HepG2 (cell line): ENCODE results near the gene CTSO. TPM values are rescaled to one million over a fixed set of nuclear protein-coding genes. Genes with fewer than 3 reads are reported as not detected.

Experiments used
- ATAC-seq: fragments of 200-7000 bp; cut with Tn5 transposase; 3 replicates; pipeline ENCODE4 v1.9.1; 2020; ENCODE audit warnings: mild to moderate bottlenecking, moderate library complexity
- BruUV-seq: library from RNA; stranded (reverse); fragments of 400-500 nt; replicated peaks from 2 replicates; lab custom pipeline; 2021; lab: Mats Ljungman, UMichigan
- CTCF ChIA-PET: fragments of 300-600 bp; formaldehyde crosslinking; extraction: SDS; loops from one replicate; lab custom pipeline; 2021; ENCODE audit warnings: low total read pairs, inconsistent platforms, low intra/inter-chr PET ratio; lab: Yijun Ruan, JAX
- POLR2A ChIA-PET: fragments of 350-600 bp; sonication (Branson Sonifier 250); formaldehyde crosslinking; loops from one replicate; lab custom pipeline; 2020; ENCODE audit warnings: antibody characterized with exemption, inconsistent platforms; lab: Yijun Ruan, JAX
- DNase-seq: peaks from one replicate; pipeline ENCODE4 v3.0.0-alpha.2; 2015; ENCODE audit warnings: low spot score
- FAIRE-seq: peaks from 3 replicates; lab custom pipeline; 2011; peaks lifted over from hg19 to GRCh38; lab: Jason Lieb, UNC
- H2AFZ ChIP-seq: one replicate; pipeline ENCODE4 v1.6.1; 2011; ENCODE audit warnings: low read length, inconsistent platforms
- H3K27ac ChIP-seq: fragments of 300-600 bp; 3 replicates; pipeline ENCODE4 v1.8.0; 2011; ENCODE audit warnings: mixed run types, mild to moderate bottlenecking, mixed read lengths, low read length, inconsistent platforms; ENCODE audit not compliant: insufficient read depth; ENCODE audit errors: extremely low read length
- H3K27me3 ChIP-seq, 2 experiments: fragments of 200-600 bp in 1 of 2; 2 replicates in 1 of 2; 3 replicates in 1 of 2; pipeline versions ENCODE4 v1.6.0 to v1.8.0; 2011; ENCODE audit warnings: low read length in 2 of 2, mild to moderate bottlenecking in 2 of 2, moderate library complexity in 2 of 2, inconsistent platforms in 1 of 2; ENCODE audit not compliant: insufficient read depth in 2 of 2, control insufficient read depth in 1 of 2
- H3K36me3 ChIP-seq, 2 experiments: fragments of 200-600 bp in 1 of 2; replicated peaks in 1 of 2; 2 replicates in 1 of 2; 3 replicates in 1 of 2; pipeline versions ENCODE4 v1.5.1 to v1.8.0; 2011; ENCODE audit warnings: low read length in 2 of 2, inconsistent platforms in 1 of 2; ENCODE audit not compliant: insufficient read depth in 2 of 2, control insufficient read depth in 1 of 2
- H3K4me1 ChIP-seq: 2 replicates; pipeline ENCODE4 v1.5.1; 2012; ENCODE audit warnings: low read length, inconsistent platforms; ENCODE audit not compliant: insufficient read depth
- H3K4me2 ChIP-seq: 2 replicates; pipeline ENCODE4 v1.6.0; 2011; ENCODE audit warnings: low read depth, low read length, inconsistent platforms
- H3K4me3 ChIP-seq, 3 experiments: fragments of 200-600 bp in 1 of 3; sonication (generic), shearing (Covaris generic) in 1 of 3; replicated peaks in 1 of 3; 2 replicates each; pipeline ENCODE4 v1.5.1; 2011 to 2016; ENCODE audit warnings: low read length in 3 of 3, inconsistent platforms in 2 of 3, low read depth in 2 of 3, mild to moderate bottlenecking in 2 of 3, control low read depth in 1 of 3, mixed read lengths in 1 of 3; ENCODE audit not compliant: insufficient read depth in 1 of 3
- H3K79me2 ChIP-seq: one replicate; pipeline ENCODE4 v1.6.1; 2011; ENCODE audit warnings: low read length, inconsistent platforms; ENCODE audit not compliant: insufficient read depth
- H3K9ac ChIP-seq: 2 replicates; pipeline ENCODE4 v1.6.0; 2011; ENCODE audit warnings: mild to moderate bottlenecking, low read depth, low read length, inconsistent platforms; ENCODE audit not compliant: insufficient read depth
- H3K9me3 ChIP-seq: 2 replicates; pipeline ENCODE4 v1.5.1; 2012; ENCODE audit warnings: mild to moderate bottlenecking, low read length
- H4K20me1 ChIP-seq: 2 replicates; pipeline ENCODE4 v1.6.0; 2011; ENCODE audit warnings: inconsistent platforms, mild to moderate bottlenecking, low read length, moderate library complexity; ENCODE audit not compliant: insufficient read depth
- CEBPG ChIP-seq: IDR thresholded peaks from 2 replicates; pipeline ENCODE4 v1.6.1; 2016
- CENPT ChIP-seq: sonication (generic); formaldehyde crosslinking; IDR thresholded peaks from 2 replicates; pipeline ENCODE4 v1.8.0; 2022; ENCODE audit warnings: low read depth, mild to moderate bottlenecking, moderate library complexity, missing genetic modification reagents
- FOXA1 ChIP-seq, 2 experiments: fragments of 450-650 bp in 1 of 2; sonication (generic) in 1 of 2; formaldehyde crosslinking in 1 of 2; IDR thresholded peaks; 2 replicates each; pipeline versions ENCODE4 v1.4.0 to v1.6.1; 2016 to 2020; ENCODE audit warnings: missing genetic modification reagents in 1 of 2
- FOXA3 ChIP-seq: IDR thresholded peaks from 2 replicates; pipeline ENCODE4 v1.6.1; 2016; ENCODE audit warnings: missing genetic modification reagents, missing compliant biosample characterization
- HMGA1 ChIP-seq: sonication (generic); formaldehyde crosslinking; conservative IDR thresholded peaks from 2 replicates; pipeline ENCODE4 v1.4.0; 2020; ENCODE audit warnings: missing genetic modification reagents
- KIAA2018 ChIP-seq: sonication (generic); formaldehyde crosslinking; IDR thresholded peaks from 2 replicates; pipeline ENCODE4 v1.5.0; 2020; ENCODE audit warnings: mild to moderate bottlenecking, missing genetic modification reagents, borderline replicate concordance
- LBX2 ChIP-seq: sonication (generic); formaldehyde crosslinking; IDR thresholded peaks from 2 replicates; pipeline ENCODE4 v1.5.0; 2020; ENCODE audit warnings: missing genetic modification reagents, mild to moderate bottlenecking, borderline replicate concordance
- MXD4 ChIP-seq: IDR thresholded peaks from 2 replicates; pipeline ENCODE4 v1.6.1; 2016; ENCODE audit warnings: mild to moderate bottlenecking, missing biosample characterization, missing genetic modification reagents
- NKX3-1 ChIP-seq: sonication (generic); formaldehyde crosslinking; IDR thresholded peaks from 2 replicates; pipeline ENCODE4 v1.5.0; 2020; ENCODE audit warnings: missing genetic modification reagents
- TARDBP ChIP-seq: sonication (generic); formaldehyde crosslinking; IDR thresholded peaks from 2 replicates; pipeline ENCODE4 v1.8.0; 2022; ENCODE audit warnings: mild to moderate bottlenecking, missing genetic modification reagents
- TBX3 ChIP-seq: fragments of 450-650 bp; IDR thresholded peaks from 2 replicates; pipeline ENCODE4 v1.6.1; 2017; ENCODE audit warnings: antibody characterized with exemption, mild to moderate bottlenecking, inconsistent platforms, borderline replicate concordance
- ZNF510 ChIP-seq: sonication (generic); formaldehyde crosslinking; IDR thresholded peaks from 2 replicates; pipeline ENCODE4 v1.4.0; 2020; ENCODE audit warnings: low read depth, mild to moderate bottlenecking, missing genetic modification reagents
- ZNF720 ChIP-seq: sonication (generic); formaldehyde crosslinking; IDR thresholded peaks from 2 replicates; pipeline ENCODE4 v1.4.0; 2020; ENCODE audit warnings: missing genetic modification reagents
- ZNF761 ChIP-seq: sonication (generic); formaldehyde crosslinking; conservative IDR thresholded peaks from 2 replicates; pipeline ENCODE4 v1.4.0; 2020; ENCODE audit warnings: mild to moderate bottlenecking, missing genetic modification reagents
- whole genome bisulfite sequencing: methylation state at CpG from one replicate; pipeline ENCODE4 v1.1.6; 2017; ENCODE audit warnings: low lambda C conversion rate; 5-methylcytosine and 5-hydroxymethylcytosine counted together
- in situ Hi-C: cut with HindIII; loops from 2 replicates; pipeline ENCODE4 v1.10.0; 2017; ENCODE audit warnings: low pct_unique_long_range_greater_than_20kb; ENCODE audit not compliant: extremely low pct_ligation_motif_present
- intact Hi-C: fragments of 100-400 bp; cut with micrococcal nuclease; formaldehyde crosslinking; loops from one replicate; pipeline ENCODE4 v1.10.0; 2022; ENCODE audit not compliant: unreplicated experiment
- polyA plus RNA-seq, 8 experiments: library from polyadenylated mRNA; depleted of rRNA in 3 of 8; stranded (reverse) in 7 of 8; unstranded in 1 of 8; fragments of >200 nt; fragmentation: Illumina TruSeq in 4 of 8; extraction: Trizol in 4 of 8; gene quantifications; 2 replicates each; pipeline versions ENCODE4 v1.2.1 to v1.2.3, GENCODE V29; 2011 to 2016; ENCODE audit warnings: low read depth in 4 of 8, missing spikeins in 1 of 8, mixed read lengths in 1 of 8; ENCODE audit not compliant: insufficient read depth in 1 of 8
- total RNA-seq, 5 experiments: library from RNA; depleted of rRNA; stranded (reverse); fragments of >200 nt; fragmentation: Illumina TruSeq; extraction: Trizol; gene quantifications; 2 replicates each; pipeline ENCODE4 v1.2.3, GENCODE V29; 2016; ENCODE audit warnings: low read depth in 1 of 5

CTSO gene
- total and polyA plus RNA-seq, 2 of the 13 experiments (the other 11 are each of a cell fraction or from before 2014, with no cell fraction given): 0.07 to 0.17 TPM

GRCh38 chr4:155930330-155930729, 23.3 kb downstream of the CTSO start:
- TF ChIP-seq MXD4 (CRISPR knock-in tag) (no peak), TARDBP (CRISPR knock-in tag) (no peak), NKX3-1 (CRISPR knock-in tag) (no peak), ZNF761 (no peak), ZNF720 (CRISPR knock-in tag) (no peak), KIAA2018 (no peak), HMGA1 (CRISPR knock-in tag) (no peak), CEBPG (CRISPR knock-in tag) (no peak), CENPT (CRISPR knock-in tag) (no peak), LBX2 (CRISPR knock-in tag) (no peak), FOXA3 (CRISPR knock-in tag) (no peak), ZNF510 (CRISPR knock-in tag) (no peak), TBX3 (no peak), FOXA1 (IDR thresholded peaks at IDR 0.05) (no peak), FOXA1 (CRISPR knock-in tag; IDR thresholded peaks at IDR 0.05) (no peak)
- in situ Hi-C loops: no loop called here
- H4K20me1 ChIP-seq: no peaks in the 10 kb centered on the region
- no peaks in the 10 kb centered on the region for H3K4me1 ChIP-seq
- H3K27ac ChIP-seq: no peak overlapping the region
- no peak for ATAC-seq
- no TSS peak for BruUV-seq
- no peak for FAIRE-seq
- H3K79me2 ChIP-seq: no peaks in the 10 kb centered on the region
- WGBS: 2% methylated on average over 2 of the region's 2 CpGs
- no peak overlapping the region for H3K9ac ChIP-seq
- ChIA-PET CTCF (no interaction called here), POLR2A (no interaction called here)
- no peak for DNase-seq
- no peak overlapping the region for H3K4me2 ChIP-seq
- no peaks in the 10 kb centered on the region for H3K9me3 ChIP-seq
- H3K27me3 ChIP-seq: no peaks in the 10 kb centered on the region
- no peak overlapping the region for H2AFZ ChIP-seq
- H3K4me3 ChIP-seq: no peak overlapping the region
- intact Hi-C loops: no loop called here
- no peaks in the 10 kb centered on the region for H3K36me3 ChIP-seq
